Astrocyte (in vitro differentiated cells and primary cell): ENCODE results near the gene THRSP. TPM values are rescaled to one million over a fixed set of nuclear protein-coding genes. Genes with fewer than 3 reads are reported as not detected.

Experiments used
- DNase-seq: peaks from one replicate; pipeline ENCODE4 v3.0.0-alpha.2; 2010; ENCODE audit warnings: low read depth
- FAIRE-seq: peaks from 2 replicates; lab custom pipeline; 2011; peaks lifted over from hg19 to GRCh38; lab: Jason Lieb, UNC
- H2AFZ ChIP-seq: 2 replicates; pipeline ENCODE4 v1.6.0; 2012; ENCODE audit warnings: low read depth, low read length, inconsistent platforms
- H3K27ac ChIP-seq: 2 replicates; pipeline ENCODE4 v1.5.1; 2011; ENCODE audit warnings: low read depth, low read length, inconsistent platforms
- H3K27me3 ChIP-seq: 2 replicates; pipeline ENCODE4 v1.6.0; 2011; ENCODE audit warnings: low read length, inconsistent platforms; ENCODE audit not compliant: insufficient read depth
- H3K36me3 ChIP-seq: 2 replicates; pipeline ENCODE4 v1.5.1; 2011; ENCODE audit warnings: low read length, inconsistent platforms; ENCODE audit not compliant: insufficient read depth
- H3K4me1 ChIP-seq: 2 replicates; pipeline ENCODE4 v1.5.1; 2011; ENCODE audit warnings: low read length, inconsistent platforms; ENCODE audit not compliant: insufficient read depth
- H3K4me2 ChIP-seq: 2 replicates; pipeline ENCODE4 v1.6.0; 2012; ENCODE audit warnings: low read length, inconsistent platforms
- H3K4me3 ChIP-seq: 2 replicates; pipeline ENCODE4 v1.5.1; 2011; ENCODE audit warnings: low read depth, mild to moderate bottlenecking, low read length, inconsistent platforms; ENCODE audit not compliant: insufficient read depth
- H3K79me2 ChIP-seq: 2 replicates; pipeline ENCODE4 v1.6.0; 2012; ENCODE audit warnings: mild to moderate bottlenecking, low read length, inconsistent platforms; ENCODE audit not compliant: insufficient read depth
- H3K9ac ChIP-seq: 2 replicates; pipeline ENCODE4 v1.6.0; 2012; ENCODE audit warnings: mild to moderate bottlenecking, low read length, inconsistent platforms
- H3K9me3 ChIP-seq: 2 replicates; pipeline ENCODE4 v1.5.1; 2012; ENCODE audit warnings: low read depth, mild to moderate bottlenecking, low read length, inconsistent platforms; ENCODE audit not compliant: insufficient read depth
- H4K20me1 ChIP-seq: 2 replicates; pipeline ENCODE4 v1.6.0; 2012; ENCODE audit warnings: low read length, inconsistent platforms; ENCODE audit not compliant: insufficient read depth
- H3K27ac Mint-ChIP-seq: one replicate; pipeline ENCODE4 v1.8.0; 2021; ENCODE audit warnings: mild to moderate bottlenecking, mixed read lengths; ENCODE audit not compliant: unreplicated experiment
- H3K27me3 Mint-ChIP-seq: one replicate; pipeline ENCODE4 v1.8.0; 2021; ENCODE audit warnings: low read depth, mixed read lengths; ENCODE audit not compliant: unreplicated experiment
- H3K36me3 Mint-ChIP-seq: one replicate; pipeline ENCODE4 v1.8.0; 2021; ENCODE audit warnings: low read depth, mixed read lengths; ENCODE audit not compliant: unreplicated experiment
- H3K4me1 Mint-ChIP-seq: one replicate; pipeline ENCODE4 v1.8.0; 2021; ENCODE audit warnings: low read depth, mixed read lengths; ENCODE audit not compliant: unreplicated experiment
- H3K4me3 Mint-ChIP-seq: one replicate; pipeline ENCODE4 v1.8.0; 2021; ENCODE audit warnings: mild to moderate bottlenecking, moderate library complexity, mixed read lengths; ENCODE audit not compliant: unreplicated experiment
- H3K9me3 Mint-ChIP-seq: one replicate; pipeline ENCODE4 v1.8.0; 2021; ENCODE audit warnings: mild to moderate bottlenecking, mixed read lengths; ENCODE audit not compliant: unreplicated experiment
- EZH2 ChIP-seq: IDR thresholded peaks from 2 replicates; pipeline ENCODE4 v1.6.1; 2012; ENCODE audit warnings: mild to moderate bottlenecking, low read length, inconsistent platforms; ENCODE audit not compliant: insufficient read depth
- total RNA-seq: library from RNA; stranded (reverse); gene quantifications from 2 replicates; pipeline ENCODE4 v1.2.1, GENCODE V29; 2021
- TF ChIP-seq, protein P1 (sequence below): IDR thresholded peaks from 2 replicates; pipeline ENCODE4 v1.5.1; 2011; ENCODE audit warnings: low read depth, mild to moderate bottlenecking, inconsistent platforms, low read length, moderate library complexity; ENCODE audit not compliant: insufficient read depth

The THRSP gene
- total RNA-seq, 1 donor from 2014 or later = not detected

GRCh38 chr11:78031629-78032028 lies 32.0 kb upstream of the THRSP start:
- Histone ChIP-seq H4K20me1 (no peaks in the 10 kb centered on the region), H3K27ac (no peak overlapping the region), H3K4me1 (peaks cover 9% of the 10 kb centered on the region), H3K36me3 (no peaks in the 10 kb centered on the region), H3K4me2 (no peak overlapping the region), H2AFZ (no peak overlapping the region), H3K4me3 (no peak overlapping the region), H3K79me2 (no peaks in the 10 kb centered on the region), H3K9me3 (no peaks in the 10 kb centered on the region), H3K27me3 (no peaks in the 10 kb centered on the region), H3K9ac (no peak overlapping the region)
- FAIRE-seq (no peak), DNase-seq (no peak)
- no peak for TF ChIP-seq EZH2
- TF ChIP-seq, protein P1, sequence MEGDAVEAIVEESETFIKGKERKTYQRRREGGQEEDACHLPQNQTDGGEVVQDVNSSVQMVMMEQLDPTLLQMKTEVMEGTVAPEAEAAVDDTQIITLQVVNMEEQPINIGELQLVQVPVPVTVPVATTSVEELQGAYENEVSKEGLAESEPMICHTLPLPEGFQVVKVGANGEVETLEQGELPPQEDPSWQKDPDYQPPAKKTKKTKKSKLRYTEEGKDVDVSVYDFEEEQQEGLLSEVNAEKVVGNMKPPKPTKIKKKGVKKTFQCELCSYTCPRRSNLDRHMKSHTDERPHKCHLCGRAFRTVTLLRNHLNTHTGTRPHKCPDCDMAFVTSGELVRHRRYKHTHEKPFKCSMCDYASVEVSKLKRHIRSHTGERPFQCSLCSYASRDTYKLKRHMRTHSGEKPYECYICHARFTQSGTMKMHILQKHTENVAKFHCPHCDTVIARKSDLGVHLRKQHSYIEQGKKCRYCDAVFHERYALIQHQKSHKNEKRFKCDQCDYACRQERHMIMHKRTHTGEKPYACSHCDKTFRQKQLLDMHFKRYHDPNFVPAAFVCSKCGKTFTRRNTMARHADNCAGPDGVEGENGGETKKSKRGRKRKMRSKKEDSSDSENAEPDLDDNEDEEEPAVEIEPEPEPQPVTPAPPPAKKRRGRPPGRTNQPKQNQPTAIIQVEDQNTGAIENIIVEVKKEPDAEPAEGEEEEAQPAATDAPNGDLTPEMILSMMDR = no peak
- Mint-ChIP-seq H3K27me3 (no peaks in the 10 kb centered on the region), H3K27ac (no peak overlapping the region), H3K36me3 (no peaks in the 10 kb centered on the region), H3K9me3 (peaks cover 5% of the 10 kb centered on the region), H3K4me1 (peaks cover 5% of the 10 kb centered on the region), H3K4me3 (peak overlapping the region; percentile 54)

- H3K27ac ChIP-seq = no peak overlapping the region
These were observed 31.6 kb upstream of the THRSP start for GRCh38 chr11:78032090-78032489.

GRCh38 chr11:78033040-78033439 lies 30.6 kb upstream of the THRSP start:
- Mint-ChIP-seq H3K4me3 (no peak overlapping the region), H3K36me3 (peaks cover 3% of the 10 kb centered on the region), H3K4me1 (peaks cover 5% of the 10 kb centered on the region), H3K9me3 (no peaks in the 10 kb centered on the region), H3K27ac (peak overlapping the region; percentile 2), H3K27me3 (no peaks in the 10 kb centered on the region)
- H3K9ac ChIP-seq = no peak overlapping the region
- no peaks in the 10 kb centered on the region for H4K20me1 ChIP-seq
- no peaks in the 10 kb centered on the region for H3K27me3 ChIP-seq
- FAIRE-seq (no peak), DNase-seq (no peak)
- H3K4me1 ChIP-seq = peaks cover 9% of the 10 kb centered on the region
- H3K27ac ChIP-seq = no peak overlapping the region
- no peak overlapping the region for H3K4me2 ChIP-seq
- H3K9me3 ChIP-seq = no peaks in the 10 kb centered on the region
- H3K79me2 ChIP-seq = no peaks in the 10 kb centered on the region
- H2AFZ ChIP-seq = no peak overlapping the region
- no peak overlapping the region for H3K4me3 ChIP-seq
- H3K36me3 ChIP-seq = no peaks in the 10 kb centered on the region
- TF ChIP-seq EZH2 = no peak
- TF ChIP-seq, protein P1 = no peak

More at GRCh38 chr11:78032090-78032489, 31.6 kb upstream of the THRSP start:
- Histone ChIP-seq H3K27me3 (no peaks in the 10 kb centered on the region), H3K4me1 (peaks cover 9% of the 10 kb centered on the region), H3K4me3 (no peak overlapping the region), H4K20me1 (no peaks in the 10 kb centered on the region), H2AFZ (no peak overlapping the region), H3K4me2 (no peak overlapping the region), H3K79me2 (no peaks in the 10 kb centered on the region), H3K9ac (no peak overlapping the region), H3K36me3 (no peaks in the 10 kb centered on the region), H3K9me3 (no peaks in the 10 kb centered on the region)
- TF ChIP-seq EZH2 = no peak
- TF ChIP-seq, protein P1 = no peak
- Mint-ChIP-seq H3K36me3 (no peaks in the 10 kb centered on the region), H3K4me1 (peaks cover 5% of the 10 kb centered on the region), H3K9me3 (peaks cover 5% of the 10 kb centered on the region), H3K4me3 (no peak overlapping the region), H3K27me3 (no peaks in the 10 kb centered on the region), H3K27ac (no peak overlapping the region)
- FAIRE-seq (no peak), DNase-seq (no peak)
